ENCODE measurements around the gene PTPN4.

- TF ChIP-seq CTCF (IDR thresholded peaks at IDR 0.05) (no peak), POLR2A (IDR thresholded peaks at IDR 0.05) (no peak)
Measured at GRCh38 chr2:119932809-119933208, 173.1 kb downstream of the PTPN4 start.
